Upper lobe of left lung (tissue), 6 donors: ENCODE data around the gene C16orf86. TPM values are rescaled to one million over a fixed set of nuclear protein-coding genes. Genes with fewer than 3 reads are reported as not detected.

Source experiments
- ATAC-seq, 2 donors: fragments of 200-7000 bp; cut with Tn5 transposase; one replicate each; pipeline ENCODE4 v1.9.1; 2022; ENCODE audit warnings: mild to moderate bottlenecking in 2 of 2, moderate library complexity in 2 of 2; ENCODE audit not compliant: low FRiP score in 2 of 2
- DNase-seq, 2 donors: peaks; one replicate each; pipeline ENCODE4 v3.0.0-alpha.2; 2019 to 2020
- H3K27ac ChIP-seq, 4 donors: fragments of 200-600 bp; sonication (generic); one replicate each; pipeline ENCODE4 v1.5.1; 2016 to 2019
- H3K27me3 ChIP-seq, 4 donors: fragments of 200-600 bp; sonication (generic); one replicate each; pipeline ENCODE4 v1.5.1; 2017 to 2019
- H3K36me3 ChIP-seq, 4 donors: fragments of 200-600 bp; sonication (generic); one replicate each; pipeline ENCODE4 v1.5.1; 2016 to 2019
- H3K4me1 ChIP-seq, 4 donors: fragments of 200-600 bp; sonication (generic); one replicate each; pipeline ENCODE4 v1.5.1; 2018 to 2019
- H3K4me3 ChIP-seq, 4 donors: fragments of 200-600 bp; sonication (generic); one replicate each; pipeline ENCODE4 v1.5.1; 2017 to 2019; ENCODE audit warnings: mild to moderate bottlenecking in 2 of 4, moderate library complexity in 1 of 4
- H3K9me3 ChIP-seq, 4 donors: fragments of 200-600 bp; sonication (generic); one replicate each; pipeline ENCODE4 v1.5.1; 2018 to 2019
- EP300 ChIP-seq, 4 donors: sonication (generic); formaldehyde crosslinking; IDR thresholded peaks; one replicate each; pipeline ENCODE4 v1.5.1; 2017; ENCODE audit warnings: antibody characterized with exemption in 4 of 4, control low read depth in 2 of 4
- POLR2A ChIP-seq, 4 donors: fragments of 450-650 bp; IDR thresholded peaks; one replicate each; pipeline ENCODE4 v1.5.1; 2016 to 2017; ENCODE audit warnings: antibody characterized with exemption in 4 of 4, mild to moderate bottlenecking in 2 of 4
- POLR2AphosphoS5 ChIP-seq, 2 donors: sonication (generic); formaldehyde crosslinking; IDR thresholded peaks; one replicate each; pipeline ENCODE4 v1.5.1; 2017; ENCODE audit warnings: antibody characterized with exemption in 2 of 2
- WGBS, 2 donors: methylation state at CpG; one replicate each; pipeline ENCODE4 v1.1.5; 2017 to 2018; 5-methylcytosine and 5-hydroxymethylcytosine counted together
- total RNA-seq, 6 donors: library from RNA; depleted of rRNA in 4 of 6; stranded (reverse); fragments of >200 nt in 4 of 6; gene quantifications; one replicate each; pipeline versions ENCODE4 v1.1.0 to v1.2.1, GENCODE V29; 2016 to 2021
- TF ChIP-seq, protein P1 (sequence below), 6 experiments: fragments of 450-650 bp in 4 of 6; fragments of 200-600 bp in 2 of 6; sonication (generic) in 2 of 6; IDR thresholded peaks; one replicate each; pipeline ENCODE4 v1.5.1; 2016 to 2019; ENCODE audit warnings: antibody characterized with exemption in 6 of 6
- donor health status: DM: no; HTN: no; CAD: no; lungs with moderate emphysema.
- donor health status: DM: no; HTN: yes; CAD: no; lungs with severe emphysema.

The C16orf86 gene
- total RNA-seq, 6 donors from 2014 or later = 1.2 to 22.0 (median 5.2) TPM

DNA sequence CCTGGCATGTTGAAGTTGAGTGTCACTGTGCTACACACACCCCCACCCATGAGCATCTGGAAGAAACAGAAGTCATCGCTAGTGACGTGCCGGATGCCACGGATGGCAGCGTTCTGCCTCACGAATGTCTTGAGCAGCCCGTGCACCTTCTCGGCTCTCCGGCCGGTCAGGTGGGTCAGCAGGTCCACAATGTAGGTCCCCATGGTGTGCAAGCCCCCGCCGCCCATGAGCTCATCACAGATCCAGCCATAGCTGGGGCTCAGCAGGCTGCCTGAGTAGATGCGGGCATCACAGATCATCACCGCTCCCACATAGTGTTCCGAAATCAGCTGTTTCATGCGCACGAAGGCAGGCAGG is 8.9 kb downstream of the C16orf86 start:
- Histone ChIP-seq H3K36me3 (peaks cover 0 to 9% (median 2%) of the 10 kb centered on the region in 4 donors), H3K27ac (peak overlapping the region in 3 of 4 donors; percentile 87 to 90 (median 88)), H3K4me1 (peaks cover 34 to 56% (median 43%) of the 10 kb centered on the region in 4 donors), H3K4me3 (no peak overlapping the region), H3K9me3 (no peaks in the 10 kb centered on the region), H3K27me3 (no peaks in the 10 kb centered on the region)
- TF ChIP-seq EP300 (IDR thresholded peaks at IDR 0.05) = no peak
- TF ChIP-seq, protein P1, sequence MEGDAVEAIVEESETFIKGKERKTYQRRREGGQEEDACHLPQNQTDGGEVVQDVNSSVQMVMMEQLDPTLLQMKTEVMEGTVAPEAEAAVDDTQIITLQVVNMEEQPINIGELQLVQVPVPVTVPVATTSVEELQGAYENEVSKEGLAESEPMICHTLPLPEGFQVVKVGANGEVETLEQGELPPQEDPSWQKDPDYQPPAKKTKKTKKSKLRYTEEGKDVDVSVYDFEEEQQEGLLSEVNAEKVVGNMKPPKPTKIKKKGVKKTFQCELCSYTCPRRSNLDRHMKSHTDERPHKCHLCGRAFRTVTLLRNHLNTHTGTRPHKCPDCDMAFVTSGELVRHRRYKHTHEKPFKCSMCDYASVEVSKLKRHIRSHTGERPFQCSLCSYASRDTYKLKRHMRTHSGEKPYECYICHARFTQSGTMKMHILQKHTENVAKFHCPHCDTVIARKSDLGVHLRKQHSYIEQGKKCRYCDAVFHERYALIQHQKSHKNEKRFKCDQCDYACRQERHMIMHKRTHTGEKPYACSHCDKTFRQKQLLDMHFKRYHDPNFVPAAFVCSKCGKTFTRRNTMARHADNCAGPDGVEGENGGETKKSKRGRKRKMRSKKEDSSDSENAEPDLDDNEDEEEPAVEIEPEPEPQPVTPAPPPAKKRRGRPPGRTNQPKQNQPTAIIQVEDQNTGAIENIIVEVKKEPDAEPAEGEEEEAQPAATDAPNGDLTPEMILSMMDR (IDR thresholded peaks at IDR 0.05) = no peak
- no peak for TF ChIP-seq POLR2A (IDR thresholded peaks at IDR 0.05)
- no peak for TF ChIP-seq POLR2AphosphoS5 (IDR thresholded peaks at IDR 0.05)
- ATAC-seq = no peak
- peak in 1 of 2 donors; percentile 71 for DNase-seq
- 97 to 99% methylated on average over 10 to 17 of the region's 17 CpGs for WGBS, 2 donors

DNA sequence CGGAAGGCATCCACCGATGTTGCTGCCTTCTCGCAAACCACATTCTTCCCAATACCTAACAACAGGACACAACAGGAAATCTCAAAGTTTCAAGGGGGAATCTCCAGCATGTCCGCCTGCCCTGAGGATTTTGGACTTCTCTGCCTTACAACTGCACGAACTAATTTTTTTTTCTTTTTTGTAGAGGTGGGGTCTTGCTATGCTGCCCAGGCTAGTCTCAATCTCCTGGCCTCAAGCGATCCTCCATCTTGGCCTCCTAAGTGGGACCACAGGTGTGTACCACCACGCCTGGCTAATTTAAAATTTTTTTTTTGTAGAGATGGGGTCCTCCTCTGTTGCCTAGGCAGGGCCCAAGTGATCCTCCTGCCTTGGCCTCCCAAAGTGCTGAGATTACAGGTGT is 9.4 kb downstream of the C16orf86 start:
- H3K27ac ChIP-seq = peak overlapping the region in 2 of 4 donors; percentile 48 to 90
- 92 to 96% methylated on average over 7 of the region's 7 CpGs for WGBS, 2 donors

DNA sequence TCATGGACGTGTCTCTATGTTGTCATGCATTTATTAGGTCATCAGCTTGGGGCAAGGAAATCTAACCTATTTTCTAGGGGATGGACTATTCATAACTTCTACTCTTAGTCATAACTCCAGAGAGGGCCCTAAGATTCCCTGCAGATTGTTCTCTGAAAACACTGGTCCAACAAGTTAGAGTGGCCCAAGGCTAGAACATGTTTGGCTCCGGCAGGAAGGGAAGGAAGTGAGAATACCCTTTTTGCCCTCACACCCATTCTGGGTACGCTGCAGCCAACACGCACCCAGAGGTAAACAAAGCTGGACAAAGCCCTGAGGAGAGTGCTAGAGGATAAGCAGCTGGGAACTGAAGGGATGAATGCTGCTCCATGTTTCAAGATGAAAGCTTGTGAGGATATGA is 9.9 kb downstream of the C16orf86 start:
- no peak for TF ChIP-seq POLR2A (IDR thresholded peaks at IDR 0.05)
- TF ChIP-seq POLR2AphosphoS5 (IDR thresholded peaks at IDR 0.05) = peak in 1 of 2 donors; percentile 46
- H3K27ac ChIP-seq = peak overlapping the region in 2 of 4 donors; percentile 48 to 90
- no peak overlapping the region for H3K4me3 ChIP-seq
- DNase-seq (no peak), ATAC-seq (no peak)
- H3K4me1 ChIP-seq = peaks cover 34 to 56% (median 43%) of the 10 kb centered on the region in 4 donors
- H3K27me3 ChIP-seq = no peaks in the 10 kb centered on the region
- H3K9me3 ChIP-seq = no peaks in the 10 kb centered on the region
- peaks cover 0 to 9% (median 2%) of the 10 kb centered on the region in 4 donors for H3K36me3 ChIP-seq
- 42 to 49% methylated on average over 4 of the region's 4 CpGs for WGBS, 2 donors

More for the DNA sequence above, 9.4 kb downstream of the C16orf86 start:
- no peak for ATAC-seq
- TF ChIP-seq POLR2AphosphoS5 (IDR thresholded peaks at IDR 0.05) (no peak), EP300 (IDR thresholded peaks at IDR 0.05) (no peak), POLR2A (IDR thresholded peaks at IDR 0.05) (no peak)
- TF ChIP-seq, protein P1 (IDR thresholded peaks at IDR 0.05) = no peak
- DNase-seq = no peak
- H3K9me3 ChIP-seq = no peaks in the 10 kb centered on the region
- H3K36me3 ChIP-seq = peaks cover 0 to 9% (median 2%) of the 10 kb centered on the region in 4 donors
- H3K4me3 ChIP-seq = no peak overlapping the region
- no peaks in the 10 kb centered on the region for H3K27me3 ChIP-seq
- H3K4me1 ChIP-seq = peaks cover 34 to 56% (median 43%) of the 10 kb centered on the region in 4 donors

DNA sequence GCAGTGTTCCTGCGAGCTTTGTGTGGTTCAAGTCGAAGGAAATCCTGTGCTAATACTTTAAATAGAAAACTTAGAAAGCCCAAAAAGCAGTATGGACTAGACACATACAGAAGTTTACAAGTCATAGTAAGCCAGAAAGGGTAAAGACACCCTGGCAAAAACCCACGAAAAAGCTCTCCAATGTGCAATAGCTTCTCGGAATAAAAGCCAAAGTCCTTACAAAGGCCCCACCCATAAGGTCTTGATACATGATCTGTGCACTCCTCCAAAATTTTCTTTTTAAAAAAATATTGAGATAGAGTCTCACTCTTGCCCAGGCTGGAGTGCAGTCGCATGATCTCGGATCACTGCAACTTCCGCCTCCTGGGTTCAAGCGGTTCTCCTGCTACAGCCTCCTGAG is 10.3 kb downstream of the C16orf86 start:
- peaks cover 0 to 9% (median 2%) of the 10 kb centered on the region in 4 donors for H3K36me3 ChIP-seq
- H3K27me3 ChIP-seq = no peaks in the 10 kb centered on the region
- WGBS, 2 donors = 61 to 62% methylated on average over 8 of the region's 8 CpGs
- TF ChIP-seq POLR2AphosphoS5 (IDR thresholded peaks at IDR 0.05) (no peak), POLR2A (IDR thresholded peaks at IDR 0.05) (no peak), EP300 (IDR thresholded peaks at IDR 0.05) (no peak)
- TF ChIP-seq, protein P1 (IDR thresholded peaks at IDR 0.05) = no peak
- H3K9me3 ChIP-seq = no peaks in the 10 kb centered on the region
- DNase-seq (no peak), ATAC-seq (no peak)
- H3K4me1 ChIP-seq = peaks cover 33 to 55% (median 43%) of the 10 kb centered on the region in 4 donors
- peak overlapping the region in 2 of 4 donors; percentile 48 to 90 for H3K27ac ChIP-seq
- no peak overlapping the region for H3K4me3 ChIP-seq

DNA sequence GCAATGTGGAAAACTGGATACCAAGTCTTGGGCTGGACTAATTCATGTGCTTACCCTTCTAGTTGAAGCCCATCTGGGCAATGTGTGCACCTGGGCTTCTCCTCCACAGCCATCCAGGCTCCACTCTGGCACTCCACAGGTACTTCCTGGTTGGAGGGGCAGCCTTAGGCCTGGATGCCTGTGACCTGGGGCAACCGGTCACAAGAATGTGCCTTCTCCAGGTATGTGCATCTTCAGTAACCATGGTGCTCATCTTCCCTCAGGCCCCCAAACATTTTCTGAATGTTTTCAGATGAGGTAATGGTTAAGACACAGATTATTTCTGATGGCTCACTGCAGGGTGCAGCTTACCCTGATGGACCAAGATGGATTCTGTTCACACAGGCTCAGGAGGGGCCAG is 11.1 kb downstream of the C16orf86 start:
- ATAC-seq (no peak), DNase-seq (no peak)
- Histone ChIP-seq H3K27me3 (no peaks in the 10 kb centered on the region), H3K36me3 (peaks cover 0 to 12% (median 2%) of the 10 kb centered on the region in 4 donors), H3K27ac (peak overlapping the region in 2 of 4 donors; percentile 48 to 90), H3K4me1 (peaks cover 27 to 47% (median 37%) of the 10 kb centered on the region in 4 donors), H3K9me3 (no peaks in the 10 kb centered on the region), H3K4me3 (no peak overlapping the region)
- TF ChIP-seq, protein P1 (IDR thresholded peaks at IDR 0.05) = no peak
- TF ChIP-seq POLR2A (IDR thresholded peaks at IDR 0.05) = no peak
- no peak for TF ChIP-seq POLR2AphosphoS5 (IDR thresholded peaks at IDR 0.05)
- TF ChIP-seq EP300 (IDR thresholded peaks at IDR 0.05) = no peak
- 80 to 88% methylated on average over 1 of the region's 1 CpG for WGBS, 2 donors
